ENCODE results near the gene RALGAPA1. TPM values are rescaled to one million over a fixed set of nuclear protein-coding genes. Genes with fewer than 3 reads are reported as not detected.
"Not testable (repeated sequence)": the region's sequence is repeated elsewhere in the genome, so short reads cannot be mapped to it uniquely, and the experiment has no call there.

The RALGAPA1 gene
- total RNA-seq, 6 experiments from 2014 or later: 16.2 to 23.3 (median 19.7) TPM

DNA sequence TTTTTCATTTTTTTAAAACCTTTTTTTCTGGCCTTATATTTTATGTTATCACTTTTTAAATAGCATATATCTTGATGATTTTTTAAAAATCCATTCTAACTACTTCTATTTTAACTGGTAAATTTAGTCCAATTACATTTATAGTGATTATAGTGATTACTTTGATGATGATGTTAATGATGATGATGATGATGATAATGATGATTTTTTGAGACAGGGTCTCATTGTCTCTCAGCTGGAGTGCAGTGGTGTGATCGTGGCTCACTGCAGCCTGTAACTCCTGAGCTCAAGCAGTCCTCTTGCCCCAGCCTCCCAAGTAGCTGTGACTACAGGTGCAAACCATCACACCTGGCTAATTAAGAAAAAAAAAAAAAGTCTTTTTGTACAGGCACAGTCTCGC, 44.1 kb upstream of the RALGAPA1 start:
- DNase-seq: no peak
- Histone ChIP-seq H3K27ac (no peak overlapping the region), H3K27me3 (no peaks in the 10 kb centered on the region), H3K4me1 (no peaks in the 10 kb centered on the region), H3K9me3 (no peaks in the 10 kb centered on the region), H3K36me3 (no peaks in the 10 kb centered on the region), H3K4me3 (no peak overlapping the region)
- TF ChIP-seq, protein P1, sequence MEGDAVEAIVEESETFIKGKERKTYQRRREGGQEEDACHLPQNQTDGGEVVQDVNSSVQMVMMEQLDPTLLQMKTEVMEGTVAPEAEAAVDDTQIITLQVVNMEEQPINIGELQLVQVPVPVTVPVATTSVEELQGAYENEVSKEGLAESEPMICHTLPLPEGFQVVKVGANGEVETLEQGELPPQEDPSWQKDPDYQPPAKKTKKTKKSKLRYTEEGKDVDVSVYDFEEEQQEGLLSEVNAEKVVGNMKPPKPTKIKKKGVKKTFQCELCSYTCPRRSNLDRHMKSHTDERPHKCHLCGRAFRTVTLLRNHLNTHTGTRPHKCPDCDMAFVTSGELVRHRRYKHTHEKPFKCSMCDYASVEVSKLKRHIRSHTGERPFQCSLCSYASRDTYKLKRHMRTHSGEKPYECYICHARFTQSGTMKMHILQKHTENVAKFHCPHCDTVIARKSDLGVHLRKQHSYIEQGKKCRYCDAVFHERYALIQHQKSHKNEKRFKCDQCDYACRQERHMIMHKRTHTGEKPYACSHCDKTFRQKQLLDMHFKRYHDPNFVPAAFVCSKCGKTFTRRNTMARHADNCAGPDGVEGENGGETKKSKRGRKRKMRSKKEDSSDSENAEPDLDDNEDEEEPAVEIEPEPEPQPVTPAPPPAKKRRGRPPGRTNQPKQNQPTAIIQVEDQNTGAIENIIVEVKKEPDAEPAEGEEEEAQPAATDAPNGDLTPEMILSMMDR (IDR thresholded peaks at IDR 0.05): no peak
- no peak for TF ChIP-seq POLR2A (IDR thresholded peaks at IDR 0.05)
- no peak for ATAC-seq
- 90% methylated on average over 1 of the region's 2 CpGs for WGBS (ENCODE audit: insufficient coverage, low coverage, low lambda C conversion rate, missing lambda C conversion rate)
- intact Hi-C loops (cut with DNase I): no loop called here

DNA sequence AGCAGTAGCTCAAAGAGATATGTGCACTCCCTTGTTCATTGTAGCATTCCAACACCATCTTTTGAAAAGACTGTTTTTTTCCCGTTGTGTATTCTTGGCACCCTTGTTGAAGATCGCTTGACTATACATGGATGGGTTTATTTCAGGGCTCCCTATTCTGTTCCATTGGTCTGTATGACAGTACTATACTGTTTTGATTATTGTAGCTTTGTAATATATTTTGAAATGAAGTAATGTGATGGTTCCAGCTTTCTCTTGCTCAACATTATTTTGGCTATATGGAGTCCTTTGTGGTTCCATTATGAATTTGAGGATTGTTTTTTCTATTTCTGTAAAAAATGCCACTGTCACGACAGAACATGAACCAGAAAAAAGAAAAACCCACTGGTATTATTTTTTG, 42.7 kb upstream of the RALGAPA1 start:
- Histone ChIP-seq H3K27ac (no peak overlapping the region), H3K4me1 (no peaks in the 10 kb centered on the region), H3K9me3 (no peaks in the 10 kb centered on the region), H3K4me3 (no peak overlapping the region), H3K27me3 (no peaks in the 10 kb centered on the region), H3K36me3 (no peaks in the 10 kb centered on the region)
- intact Hi-C loops (cut with DNase I): no loop called here
- ATAC-seq (no peak), DNase-seq (no peak)
- TF ChIP-seq, protein P1 (IDR thresholded peaks at IDR 0.05): no peak
- no peak for TF ChIP-seq POLR2A (IDR thresholded peaks at IDR 0.05)
- 91% methylated on average over 3 of the region's 3 CpGs for WGBS (ENCODE audit: insufficient coverage, low coverage, low lambda C conversion rate, missing lambda C conversion rate)

DNA sequence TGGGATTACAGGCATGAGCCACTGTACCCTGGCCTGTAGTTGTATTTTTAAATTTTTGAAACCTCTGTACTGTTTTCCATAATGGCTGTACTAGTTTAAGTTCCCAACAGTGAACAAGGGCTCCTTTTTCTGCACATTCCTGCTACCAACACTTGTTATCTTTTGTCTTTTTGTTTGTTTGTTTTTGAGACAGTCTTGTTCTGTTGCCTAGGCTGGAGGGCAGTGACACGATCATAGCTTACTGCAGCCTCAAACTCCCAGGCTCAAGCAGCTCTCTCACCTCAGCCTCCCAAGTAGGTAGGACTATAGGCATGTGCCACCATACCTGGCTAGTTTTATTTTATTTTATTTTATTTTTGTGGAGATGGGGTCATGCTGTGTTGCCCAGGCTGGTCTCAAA, 40.0 kb upstream of the RALGAPA1 start:
- H3K4me3 ChIP-seq: no peak overlapping the region
- intact Hi-C loops (cut with DNase I): no loop called here

DNA sequence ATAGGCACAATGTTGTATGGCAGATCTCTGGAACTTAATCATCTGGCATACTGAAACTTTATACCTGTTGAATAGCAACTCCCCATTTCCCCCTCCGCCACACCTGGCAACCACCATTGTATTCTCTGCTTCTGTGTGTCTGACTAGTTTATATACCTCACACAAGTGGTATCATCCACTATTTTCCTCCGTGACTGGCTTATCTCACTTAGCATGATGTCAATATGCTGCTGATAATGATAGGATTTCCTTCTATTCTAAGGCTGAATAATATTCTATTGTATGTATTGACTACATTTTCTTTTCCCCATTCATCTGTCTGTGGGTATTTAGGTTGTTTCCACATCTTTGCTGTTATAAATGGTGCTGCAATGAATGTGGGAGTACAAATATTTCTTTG, 38.5 kb upstream of the RALGAPA1 start:
- Histone ChIP-seq H3K27ac (no peak overlapping the region), H3K9me3 (no peaks in the 10 kb centered on the region), H3K36me3 (no peaks in the 10 kb centered on the region), H3K4me3 (no peak overlapping the region), H3K27me3 (no peaks in the 10 kb centered on the region), H3K4me1 (no peaks in the 10 kb centered on the region)
- intact Hi-C loops (cut with DNase I): no loop called here
- WGBS (ENCODE audit: insufficient coverage, low coverage, low lambda C conversion rate, missing lambda C conversion rate): 57% methylated on average over 1 of the region's 2 CpGs
- TF ChIP-seq, protein P1 (IDR thresholded peaks at IDR 0.05): no peak
- TF ChIP-seq POLR2A (IDR thresholded peaks at IDR 0.05): no peak
- DNase-seq (no peak), ATAC-seq (no peak)

More for the DNA sequence above, 40.0 kb upstream of the RALGAPA1 start:
- Histone ChIP-seq H3K9me3 (no peaks in the 10 kb centered on the region), H3K27ac (no peak overlapping the region), H3K36me3 (no peaks in the 10 kb centered on the region), H3K4me1 (no peaks in the 10 kb centered on the region), H3K27me3 (no peaks in the 10 kb centered on the region)
- ATAC-seq: no peak
- WGBS (ENCODE audit: insufficient coverage, low coverage, low lambda C conversion rate, missing lambda C conversion rate): 70% methylated on average over 1 of the region's 1 CpG
- TF ChIP-seq, protein P1 (IDR thresholded peaks at IDR 0.05): no peak
- no peak for TF ChIP-seq POLR2A (IDR thresholded peaks at IDR 0.05)
- no peak for DNase-seq

DNA sequence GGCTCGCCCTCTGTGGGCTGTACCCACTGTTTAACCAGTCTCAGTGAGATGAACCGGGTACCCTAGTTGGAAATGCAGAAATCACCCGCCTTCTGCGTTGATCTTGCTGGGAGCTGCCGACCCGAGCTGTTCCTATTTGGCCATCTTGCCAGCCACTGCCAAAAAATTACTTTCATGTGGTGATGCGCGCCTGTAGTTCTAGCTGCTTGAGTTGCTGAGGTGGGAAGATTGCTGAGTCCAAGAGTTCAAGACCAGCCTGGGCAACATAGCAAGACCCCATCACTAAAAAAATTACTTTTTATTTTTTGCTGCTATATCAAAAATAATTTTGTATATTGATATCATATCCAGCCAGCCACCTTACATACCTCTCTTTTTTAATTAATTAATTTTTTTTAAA, 35.4 kb upstream of the RALGAPA1 start:
- DNase-seq (no peak), ATAC-seq (no peak)
- Histone ChIP-seq H3K27ac (no peak overlapping the region), H3K27me3 (no peaks in the 10 kb centered on the region), H3K36me3 (peaks cover 0 to 4% (median 0%) of the 10 kb centered on the region in 4 donors), H3K9me3 (peaks cover 0 to 3% (median 0%) of the 10 kb centered on the region in 4 donors), H3K4me3 (no peak overlapping the region), H3K4me1 (no peaks in the 10 kb centered on the region)
- intact Hi-C loops (cut with DNase I): no loop called here
- no peak for TF ChIP-seq POLR2A (IDR thresholded peaks at IDR 0.05)
- TF ChIP-seq, protein P1 (IDR thresholded peaks at IDR 0.05): no peak
- 100% methylated on average over 2 of the region's 8 CpGs for WGBS (ENCODE audit: insufficient coverage, low coverage, low lambda C conversion rate, missing lambda C conversion rate)

DNA sequence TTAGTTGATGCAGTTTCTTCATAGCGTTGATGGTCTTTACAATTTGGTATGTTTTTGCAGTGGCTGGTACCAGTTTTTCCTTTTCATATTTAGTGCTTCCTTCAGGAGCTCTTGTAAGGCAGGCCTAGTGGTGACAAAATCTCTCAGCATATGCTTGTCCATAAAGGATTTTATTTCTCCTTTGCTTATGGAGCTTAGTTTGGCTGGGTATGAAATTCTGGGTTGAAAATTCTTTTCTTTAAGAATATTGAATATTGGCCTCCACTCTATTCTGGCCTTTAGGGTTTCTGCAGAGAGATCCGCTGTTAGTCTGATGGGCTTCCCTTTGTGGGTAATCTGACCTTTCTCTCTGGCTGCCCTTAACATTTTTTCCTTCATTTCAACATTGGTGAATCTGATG, 33.1 kb upstream of the RALGAPA1 start:
- DNase-seq; intact Hi-C loops (cut with DNase I); H3K9me3 ChIP-seq; H3K27me3 ChIP-seq; H3K4me3 ChIP-seq; H3K27ac ChIP-seq; ATAC-seq; H3K4me1 ChIP-seq; H3K36me3 ChIP-seq: not testable (repeated sequence)
- 94% methylated on average over 2 of the region's 2 CpGs for WGBS (ENCODE audit: insufficient coverage, low coverage, low lambda C conversion rate, missing lambda C conversion rate)

DNA sequence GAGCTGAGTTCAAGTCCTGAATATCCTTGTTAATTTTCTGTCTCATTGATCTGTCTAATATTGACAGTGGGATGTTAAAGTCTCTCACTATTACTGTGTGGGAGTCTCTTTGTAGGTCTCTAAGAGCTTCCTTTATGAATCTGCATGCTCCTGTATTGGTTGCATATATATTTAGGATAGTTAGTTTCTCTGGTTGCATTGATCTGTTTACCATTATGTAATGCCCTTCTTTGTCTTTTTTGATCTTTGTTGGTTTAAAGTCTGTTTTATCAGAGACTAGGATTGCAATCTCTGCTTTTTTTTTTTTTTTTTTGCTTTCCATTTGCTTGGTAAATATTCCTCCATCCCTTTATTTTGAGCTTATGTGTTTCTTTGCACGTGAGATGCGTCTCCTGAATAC, 32.6 kb upstream of the RALGAPA1 start:
- no CpG with 5 or more reads among the region's 2 CpGs for WGBS (ENCODE audit: insufficient coverage, low coverage, low lambda C conversion rate, missing lambda C conversion rate)
- H3K9me3 ChIP-seq; ATAC-seq; H3K27ac ChIP-seq; H3K36me3 ChIP-seq; H3K27me3 ChIP-seq; DNase-seq; intact Hi-C loops (cut with DNase I); H3K4me3 ChIP-seq; H3K4me1 ChIP-seq: not testable (repeated sequence)

All from right lobe of liver (tissue), 6 donors.